ENCODE data around the gene TTC8.

GRCh38 chr14:88786715-88787114 is 37.7 kb upstream of the TTC8 start:
- TF ChIP-seq POLR2AphosphoS5 (IDR thresholded peaks at IDR 0.05; ENCODE audit: low read depth, low read length) (no peak), CTCF (IDR thresholded peaks at IDR 0.05) (no peak), REST (IDR thresholded peaks at IDR 0.05; ENCODE audit: insufficient read depth in 1 of 2, low read depth in 2 of 2, low read length in 1 of 2) (no peak)
